Left lobe of liver (tissue), 2 donors: Measurements from ENCODE around the gene MIA2. TPM values are rescaled to one million over a fixed set of nuclear protein-coding genes. Genes with fewer than 3 reads are reported as not detected.

Experiments used
- ATAC-seq: fragments of 200-7000 bp; cut with Tn5 transposase; one replicate; pipeline ENCODE4 v1.9.1; 2020; ENCODE audit warnings: mild to moderate bottlenecking, moderate library complexity
- DNase-seq: peaks from one replicate; pipeline ENCODE4 v3.0.0-alpha.2; 2020; ENCODE audit warnings: low spot score
- total RNA-seq: library from RNA; stranded (reverse); gene quantifications from one replicate; pipeline ENCODE4 v1.2.1, GENCODE V29; 2021
- donor health status: DM: no; HTN: no; CAD: no; lungs with moderate emphysema.
- donor health status: DM: no; HTN: yes; CAD: no.

The MIA2 gene
- total RNA-seq, 1 donor from 2014 or later, result 83.9 TPM

DNA sequence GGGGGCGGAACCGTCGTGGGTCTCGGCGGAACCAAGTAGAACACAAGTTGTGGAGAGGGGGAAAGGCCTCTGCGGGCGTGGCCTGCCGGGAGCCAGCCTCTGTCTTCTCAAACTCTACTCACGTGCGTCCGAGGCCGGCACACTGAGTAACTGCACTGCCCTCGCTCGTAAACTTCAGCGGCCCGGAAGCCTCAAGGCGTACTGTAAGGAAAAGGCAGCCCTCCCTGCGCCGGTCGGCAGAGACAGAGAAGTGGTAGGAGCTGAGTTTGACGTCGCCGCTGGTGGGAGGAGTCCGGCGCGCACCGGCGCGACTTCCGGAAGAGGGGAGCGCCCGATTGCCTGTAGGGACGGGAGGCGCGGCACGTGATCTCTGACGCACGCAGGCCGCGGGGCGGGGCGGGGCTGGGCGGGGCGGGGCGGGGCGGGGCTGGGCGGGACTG lies 198.5 kb downstream of the MIA2 start, which contains the start of gene FBXO33:
Gene FBXO33 (minus strand): TSS at position 255 of the 440 bp plus-strand sequence. CDS start 271 bp downstream, outside the sequence.
- peak; percentile 83 for ATAC-seq
- peak; percentile 98 for DNase-seq

DNA sequence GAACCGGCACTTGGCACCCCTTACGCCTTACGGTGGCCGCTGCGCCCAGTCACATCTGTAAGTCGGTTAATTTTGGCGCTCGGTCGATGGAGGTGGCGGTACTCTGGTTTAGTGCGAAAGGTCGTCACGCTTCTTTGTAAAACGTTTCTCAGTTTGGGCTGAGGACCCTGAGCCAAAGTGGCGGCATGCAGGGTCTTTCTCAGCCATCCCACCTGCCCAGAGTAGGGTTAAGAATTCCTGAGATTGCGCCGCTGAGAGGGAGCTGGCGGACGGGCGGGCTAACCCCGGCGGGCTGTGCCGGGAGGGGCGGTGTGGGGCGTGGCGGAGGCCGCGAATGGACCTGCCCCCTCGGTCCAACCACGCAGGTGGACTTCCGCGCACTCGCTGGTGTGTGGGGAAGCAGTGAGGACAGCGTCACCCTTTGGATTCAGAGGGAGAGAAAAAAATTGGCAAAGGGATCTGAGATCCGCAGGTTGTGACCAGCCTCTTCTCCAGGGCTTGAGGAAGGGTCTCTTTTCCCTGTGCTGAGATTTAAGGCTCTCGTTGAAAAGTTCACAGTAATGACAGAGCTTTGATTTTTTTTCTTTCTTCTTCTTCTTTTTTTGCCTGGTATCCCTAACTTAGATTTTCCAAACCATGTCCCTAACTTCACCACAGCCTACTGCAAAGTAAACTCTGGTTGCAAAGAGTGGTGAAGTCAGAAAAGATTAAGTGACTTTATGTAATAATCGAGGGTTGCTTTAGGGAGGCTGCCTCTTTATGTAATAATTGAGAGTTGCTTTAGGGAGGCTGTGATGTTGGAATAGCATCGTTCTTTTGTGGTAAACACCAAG lies 199.1 kb downstream of the MIA2 start:
- ATAC-seq (peak; percentile 87), DNase-seq (peak; percentile 97)

DNA sequence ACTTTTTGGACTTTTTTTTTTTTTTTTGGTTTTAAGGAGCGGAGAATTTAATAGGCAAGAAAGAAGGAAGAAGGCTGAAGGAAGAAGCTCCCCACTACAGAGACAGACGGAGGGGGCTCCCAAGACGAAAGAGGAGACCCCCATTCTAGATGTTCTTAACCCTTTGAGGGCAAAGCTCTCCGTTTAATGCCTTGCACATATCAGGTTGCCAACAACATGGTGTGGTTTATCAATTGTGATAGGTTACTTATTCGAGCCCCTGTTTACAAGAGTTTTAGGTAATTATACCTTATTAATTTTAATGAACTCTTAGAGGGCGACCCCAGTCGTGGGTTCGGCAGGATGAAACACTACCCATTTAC lies 199.7 kb downstream of the MIA2 start:
- ATAC-seq (no peak), DNase-seq (no peak)

DNA sequence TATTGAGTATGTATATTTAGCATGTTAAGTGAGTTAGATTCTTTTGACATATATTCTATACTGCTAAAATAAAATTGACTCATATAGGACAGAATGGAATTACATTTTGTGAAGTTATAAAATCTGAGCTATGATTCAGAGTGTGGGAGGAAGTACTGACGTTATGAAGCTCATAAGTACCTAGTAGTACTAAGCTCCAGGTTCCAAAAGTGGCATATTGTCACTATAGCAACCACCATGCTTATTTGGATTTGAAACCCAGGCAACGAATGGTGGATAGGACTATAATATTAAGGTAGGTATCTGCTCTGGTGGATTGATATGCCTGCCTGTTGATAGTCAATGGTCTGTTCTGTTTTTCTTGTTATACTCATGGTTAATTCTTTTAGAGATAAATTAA lies 200.7 kb downstream of the MIA2 start:
- DNase-seq (no peak), ATAC-seq (no peak)

DNA sequence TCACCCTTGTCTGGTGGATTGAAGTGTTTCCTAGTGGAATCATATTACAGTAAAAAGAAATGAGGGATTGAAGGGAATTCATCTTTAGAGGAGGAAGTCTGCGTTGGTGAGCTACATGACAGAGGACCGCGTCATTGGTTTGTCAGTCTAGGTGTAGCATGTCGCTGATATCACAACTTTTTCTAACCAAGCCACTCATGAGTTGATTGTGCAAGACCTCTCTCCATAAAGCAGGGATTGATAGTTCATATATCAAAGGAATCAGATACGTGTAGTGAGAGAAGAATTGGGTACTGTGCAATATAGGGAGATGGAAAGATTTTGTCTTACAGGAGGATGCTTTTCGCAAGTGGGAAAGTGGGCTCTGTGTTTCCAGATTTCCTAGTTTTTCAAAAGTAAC lies 201.5 kb downstream of the MIA2 start:
- DNase-seq (no peak), ATAC-seq (no peak)

Other genes starting within 250 kb of the MIA2 start
- gene SEC23A, start 130.7 kb upstream of the MIA2 start, total RNA-seq, result 67.7 TPM
- 3.6 TPM for gene GEMIN2, start 119.6 kb upstream of the MIA2 start, total RNA-seq
- 14.4 TPM for gene TRAPPC6B, start 63.6 kb upstream of the MIA2 start, total RNA-seq
- 28.2 TPM for gene PNN, start 58.7 kb upstream of the MIA2 start, total RNA-seq
- gene FBXO33, start 198.5 kb downstream of the MIA2 start, total RNA-seq, result 5.4 TPM